Gastroesophageal sphincter (tissue), 3 donors: Measurements from ENCODE around the gene EXD3.

Experiments used
- POLR2A ChIP-seq, 2 donors: fragments of 450-650 bp; IDR thresholded peaks; one replicate each; pipeline ENCODE4 v1.6.1; 2017; ENCODE audit warnings: antibody characterized with exemption in 2 of 2, mild to moderate bottlenecking in 2 of 2, moderate library complexity in 1 of 2
- POLR2AphosphoS5 ChIP-seq: sonication (generic); formaldehyde crosslinking; IDR thresholded peaks from one replicate; pipeline ENCODE4 v1.6.1; 2017; ENCODE audit warnings: antibody characterized with exemption
- TF ChIP-seq, protein P1 (sequence below), 4 experiments: fragments of 200-600 bp in 2 of 4; fragments of 450-650 bp in 2 of 4; sonication (generic) in 1 of 4; IDR thresholded peaks; one replicate each; pipeline ENCODE4 v1.5.1; 2017 to 2019; ENCODE audit warnings: antibody characterized with exemption in 4 of 4, mild to moderate bottlenecking in 2 of 4, moderate library complexity in 2 of 4

DNA sequence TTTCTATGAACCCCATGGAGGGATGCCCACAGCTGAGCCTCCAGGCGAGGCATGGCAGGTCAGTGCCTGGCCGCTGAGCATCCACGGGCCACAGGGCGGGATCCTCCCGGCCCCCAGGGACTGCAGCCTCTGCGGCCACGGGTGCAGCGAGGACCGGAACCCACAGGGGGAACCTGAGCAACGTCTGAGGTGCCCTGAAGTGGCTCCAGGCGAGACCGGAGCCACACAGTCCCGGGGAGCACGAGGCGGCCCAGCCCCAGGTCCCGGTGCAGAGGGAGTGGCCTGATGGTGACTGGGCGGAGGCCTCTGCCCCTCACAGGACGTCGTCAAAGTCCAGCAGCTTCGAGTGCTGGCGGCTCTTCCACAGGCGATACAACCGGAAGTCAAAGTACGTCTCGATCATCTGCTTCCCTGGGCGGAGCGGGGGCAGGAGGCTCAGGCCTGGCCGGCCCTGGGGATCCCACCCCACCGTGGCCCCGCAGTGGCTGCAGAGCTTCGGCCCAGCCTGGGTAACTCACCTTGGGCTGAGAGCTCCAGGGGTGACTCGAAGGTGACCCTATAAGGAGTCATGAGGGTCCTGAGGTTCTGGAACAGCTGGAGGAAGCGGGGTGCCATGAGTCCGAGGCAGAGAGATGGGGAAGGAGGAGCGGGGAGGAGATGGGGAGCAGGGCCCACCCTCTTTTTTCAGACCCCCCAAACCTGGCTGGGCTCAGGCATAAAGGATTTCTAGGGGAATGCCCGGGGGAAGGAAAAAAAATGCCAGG is 26.3 kb upstream of the EXD3 start:
- TF ChIP-seq, protein P1, sequence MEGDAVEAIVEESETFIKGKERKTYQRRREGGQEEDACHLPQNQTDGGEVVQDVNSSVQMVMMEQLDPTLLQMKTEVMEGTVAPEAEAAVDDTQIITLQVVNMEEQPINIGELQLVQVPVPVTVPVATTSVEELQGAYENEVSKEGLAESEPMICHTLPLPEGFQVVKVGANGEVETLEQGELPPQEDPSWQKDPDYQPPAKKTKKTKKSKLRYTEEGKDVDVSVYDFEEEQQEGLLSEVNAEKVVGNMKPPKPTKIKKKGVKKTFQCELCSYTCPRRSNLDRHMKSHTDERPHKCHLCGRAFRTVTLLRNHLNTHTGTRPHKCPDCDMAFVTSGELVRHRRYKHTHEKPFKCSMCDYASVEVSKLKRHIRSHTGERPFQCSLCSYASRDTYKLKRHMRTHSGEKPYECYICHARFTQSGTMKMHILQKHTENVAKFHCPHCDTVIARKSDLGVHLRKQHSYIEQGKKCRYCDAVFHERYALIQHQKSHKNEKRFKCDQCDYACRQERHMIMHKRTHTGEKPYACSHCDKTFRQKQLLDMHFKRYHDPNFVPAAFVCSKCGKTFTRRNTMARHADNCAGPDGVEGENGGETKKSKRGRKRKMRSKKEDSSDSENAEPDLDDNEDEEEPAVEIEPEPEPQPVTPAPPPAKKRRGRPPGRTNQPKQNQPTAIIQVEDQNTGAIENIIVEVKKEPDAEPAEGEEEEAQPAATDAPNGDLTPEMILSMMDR (IDR thresholded peaks at IDR 0.05): no peak
- TF ChIP-seq POLR2AphosphoS5 (no peak), POLR2A (IDR thresholded peaks at IDR 0.05) (no peak)
